ENCODE measurements around the gene BICDL1. TPM values are rescaled to one million over a fixed set of nuclear protein-coding genes. Genes with fewer than 3 reads are reported as not detected.

BICDL1 gene
- total and polyA plus RNA-seq, 2 experiments from 2014 or later: not detected

GRCh38 chr12:120093592-120094355, 104.7 kb downstream of the BICDL1 start:
- Histone ChIP-seq H3K79me2 (ENCODE audit: insufficient read depth) (0 out of 2 replicates have a peak, but pooled peaks cover 9% of the 10 kb centered on the region), H3K4me1 (ENCODE audit: insufficient read depth) (no peaks in the 10 kb centered on the region), H2AFZ (no peak overlapping the region), H3K4me3 (no peak overlapping the region), H3K36me3 (ENCODE audit: low read depth) (peaks cover 5% of the 10 kb centered on the region; the same call in 1 of the 2 replicates), H3K4me2 (ENCODE audit: unreplicated experiment) (no peak overlapping the region), H3K9me2 (ENCODE audit: insufficient read depth) (no peaks in the 10 kb centered on the region), H3K27me3 (replicated peaks; ENCODE audit: insufficient read depth) (no peaks in the 10 kb centered on the region), H3K27ac (no peak overlapping the region), H4K20me1 (ENCODE audit: insufficient read depth) (no peaks in the 10 kb centered on the region), H3F3A (ENCODE audit: insufficient read depth) (no peaks in the 10 kb centered on the region), H3K9me3 (ENCODE audit: low read depth) (no peaks in the 10 kb centered on the region), H3K9ac (no peak overlapping the region)
- in situ Hi-C loops (cut with MboI): no loop called here
- WGBS, 2 experiments (ENCODE audit: low coverage in 1 of 2, low lambda C conversion rate in 2 of 2, missing lambda C conversion rate in 2 of 2): 66 to 70% methylated on average over 17 of the region's 17 CpGs
- DNase-seq: no peak
- TF ChIP-seq EZH2phosphoT487 (IDR thresholded peaks at IDR 0.05; ENCODE audit: insufficient read depth, low read depth) (no peak), EZH2 (IDR thresholded peaks at IDR 0.05; ENCODE audit: insufficient read depth, poor library complexity, severe bottlenecking) (no peak)

DNA sequence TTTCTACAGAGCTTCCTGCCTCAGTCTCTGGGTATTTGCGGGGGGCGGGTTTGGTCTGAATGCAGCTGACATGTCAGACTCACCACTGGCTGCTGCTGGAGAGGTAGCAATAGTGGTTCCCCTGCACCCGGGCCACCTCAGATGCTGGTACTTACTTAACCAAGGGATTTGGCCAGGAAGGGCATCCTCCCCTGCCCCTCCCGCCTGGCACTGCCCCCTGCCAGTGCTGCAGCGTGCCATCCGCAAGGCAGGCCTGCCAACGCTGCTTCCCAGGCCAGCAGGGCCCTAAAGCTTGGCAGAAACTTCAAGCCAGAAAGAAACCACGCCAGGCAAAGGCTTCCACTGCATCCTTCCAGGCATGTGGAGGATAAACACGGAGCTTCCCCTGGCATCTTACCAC, 105.4 kb downstream of the BICDL1 start:
- Histone ChIP-seq H4K20me1 (ENCODE audit: insufficient read depth) (no peaks in the 10 kb centered on the region), H3F3A (ENCODE audit: insufficient read depth) (no peaks in the 10 kb centered on the region), H3K4me2 (ENCODE audit: unreplicated experiment) (no peak overlapping the region), H2AFZ (no peak overlapping the region), H3K9ac (no peak overlapping the region), H3K4me1 (ENCODE audit: insufficient read depth) (no peaks in the 10 kb centered on the region), H3K9me2 (ENCODE audit: insufficient read depth) (no peaks in the 10 kb centered on the region), H3K79me2 (ENCODE audit: insufficient read depth) (peaks cover 15% of the 10 kb centered on the region), H3K9me3 (ENCODE audit: low read depth) (no peaks in the 10 kb centered on the region), H3K4me3 (no peak overlapping the region), H3K36me3 (ENCODE audit: low read depth) (peaks cover 5% of the 10 kb centered on the region; the same call in 1 of the 2 replicates), H3K27me3 (replicated peaks; ENCODE audit: insufficient read depth) (no peaks in the 10 kb centered on the region), H3K27ac (no peak overlapping the region)
- in situ Hi-C loops (cut with MboI): no loop called here
- DNase-seq: no peak
- WGBS, 2 experiments (ENCODE audit: low coverage in 1 of 2, low lambda C conversion rate in 2 of 2, missing lambda C conversion rate in 2 of 2): 66 to 73% methylated on average over 9 of the region's 9 CpGs
- TF ChIP-seq EZH2 (IDR thresholded peaks at IDR 0.05; ENCODE audit: insufficient read depth, poor library complexity, severe bottlenecking) (no peak), EZH2phosphoT487 (IDR thresholded peaks at IDR 0.05; ENCODE audit: insufficient read depth, low read depth) (no peak)

- 84 to 96% methylated on average over 3 to 13 of the region's 13 CpGs for WGBS, 2 experiments (ENCODE audit: low coverage in 1 of 2, low lambda C conversion rate in 2 of 2, missing lambda C conversion rate in 2 of 2)
- in situ Hi-C loops (cut with MboI): no loop called here
- H3K4me1 ChIP-seq (ENCODE audit: insufficient read depth): no peaks in the 10 kb centered on the region
Observed at GRCh38 chr12:120095331-120095730, 106.3 kb downstream of the BICDL1 start.

DNA sequence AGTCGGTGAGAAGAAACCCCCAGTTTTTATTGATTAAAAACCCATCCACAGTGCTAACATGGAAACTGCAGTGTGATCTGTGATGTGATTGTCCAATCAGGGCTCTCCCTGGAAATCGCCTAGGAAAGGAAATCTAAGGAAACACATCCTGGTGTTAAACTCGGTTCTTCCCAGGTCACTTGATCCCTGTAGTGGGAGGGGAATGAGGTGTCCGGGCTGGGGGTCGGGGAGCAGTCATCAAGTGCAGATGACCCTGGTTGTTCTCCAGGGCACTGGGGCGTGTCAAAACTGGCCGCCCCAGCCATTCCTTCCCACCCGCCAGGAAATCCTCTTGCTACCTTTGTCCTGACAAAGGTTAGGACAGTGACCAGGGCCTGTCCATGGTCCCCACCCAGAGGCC, 106.7 kb downstream of the BICDL1 start:
- Histone ChIP-seq H3K36me3 (ENCODE audit: low read depth) (peaks cover 5% of the 10 kb centered on the region; the same call in 1 of the 2 replicates), H3K9me3 (ENCODE audit: low read depth) (no peaks in the 10 kb centered on the region), H3K9ac (no peak overlapping the region), H3K4me3 (no peak overlapping the region), H2AFZ (no peak overlapping the region), H4K20me1 (ENCODE audit: insufficient read depth) (no peaks in the 10 kb centered on the region), H3K4me2 (ENCODE audit: unreplicated experiment) (no peak overlapping the region), H3K79me2 (ENCODE audit: insufficient read depth) (peaks cover 28% of the 10 kb centered on the region), H3K9me2 (ENCODE audit: insufficient read depth) (no peaks in the 10 kb centered on the region), H3K4me1 (ENCODE audit: insufficient read depth) (no peaks in the 10 kb centered on the region), H3K27me3 (replicated peaks; ENCODE audit: insufficient read depth) (no peaks in the 10 kb centered on the region), H3K27ac (no peak overlapping the region), H3F3A (ENCODE audit: insufficient read depth) (no peaks in the 10 kb centered on the region)
- in situ Hi-C loops (cut with MboI): no loop called here
- TF ChIP-seq EZH2 (IDR thresholded peaks at IDR 0.05; ENCODE audit: insufficient read depth, poor library complexity, severe bottlenecking) (no peak), EZH2phosphoT487 (IDR thresholded peaks at IDR 0.05; ENCODE audit: insufficient read depth, low read depth) (no peak)
- WGBS, 2 experiments (ENCODE audit: low coverage in 1 of 2, low lambda C conversion rate in 2 of 2, missing lambda C conversion rate in 2 of 2): 78 to 79% methylated on average over 8 of the region's 8 CpGs
- no peak for DNase-seq

More at GRCh38 chr12:120095331-120095730, 106.3 kb downstream of the BICDL1 start:
- H3K79me2 ChIP-seq (ENCODE audit: insufficient read depth): peaks cover 24% of the 10 kb centered on the region
- no peak overlapping the region for H3K4me3 ChIP-seq
- no peak overlapping the region for H3K9ac ChIP-seq
- H2AFZ ChIP-seq: no peak overlapping the region
- peaks cover 5% of the 10 kb centered on the region; the same call in 1 of the 2 replicates for H3K36me3 ChIP-seq (ENCODE audit: low read depth)
- H3K27me3 ChIP-seq (replicated peaks; ENCODE audit: insufficient read depth): no peaks in the 10 kb centered on the region
- no peaks in the 10 kb centered on the region for H4K20me1 ChIP-seq (ENCODE audit: insufficient read depth)
- no peak overlapping the region for H3K4me2 ChIP-seq (ENCODE audit: unreplicated experiment)
- DNase-seq: no peak
- TF ChIP-seq EZH2 (IDR thresholded peaks at IDR 0.05; ENCODE audit: insufficient read depth, poor library complexity, severe bottlenecking) (no peak), EZH2phosphoT487 (IDR thresholded peaks at IDR 0.05; ENCODE audit: insufficient read depth, low read depth) (no peak)
- no peaks in the 10 kb centered on the region for H3K9me2 ChIP-seq (ENCODE audit: insufficient read depth)
- H3K27ac ChIP-seq: no peak overlapping the region
- no peaks in the 10 kb centered on the region for H3F3A ChIP-seq (ENCODE audit: insufficient read depth)
- no peaks in the 10 kb centered on the region for H3K9me3 ChIP-seq (ENCODE audit: low read depth)

Data from GM23248 (cell line).